HCT116 (cell line): ENCODE results near the gene NANOGP8.

ENCODE experiments used
- CTCF ChIP-seq, 3 experiments: fragments of 200-600 bp in 1 of 3; sonication (generic) in 1 of 3; IDR thresholded peaks in 2 of 3; conservative IDR thresholded peaks in 1 of 3; 2 replicates each; pipeline ENCODE4 v1.5.1; 2012 to 2017; ENCODE audit warnings: low read depth in 2 of 3, low read length in 2 of 3, antibody characterized with exemption in 1 of 3, borderline replicate concordance in 1 of 3, control low read depth in 1 of 3, mild to moderate bottlenecking in 1 of 3, mixed read lengths in 1 of 3, mixed run types in 1 of 3, moderate library complexity in 1 of 3; ENCODE audit not compliant: insufficient read depth in 1 of 3
- EZH2 ChIP-seq: fragments of 200-600 bp; sonication (generic); IDR thresholded peaks from 2 replicates; pipeline ENCODE4 v1.6.1; 2017; ENCODE audit warnings: antibody characterized with exemption, mixed run types
- POLR2A ChIP-seq: IDR thresholded peaks from 2 replicates; pipeline ENCODE4 v1.7.0; 2011; ENCODE audit warnings: borderline replicate concordance; ENCODE audit not compliant: insufficient read depth, insufficient read length; ENCODE audit errors: extremely low read depth
- POLR2AphosphoS5 ChIP-seq: IDR thresholded peaks from 2 replicates; pipeline ENCODE4 v1.6.1; 2011; ENCODE audit warnings: mild to moderate bottlenecking, low read depth, low read length, moderate library complexity
- SP1 ChIP-seq: IDR thresholded peaks from 2 replicates; pipeline ENCODE4 v1.6.1; 2012; ENCODE audit warnings: low read depth
- ZBTB33 ChIP-seq: IDR thresholded peaks from 2 replicates; pipeline ENCODE4 v1.6.1; 2011; ENCODE audit warnings: mild to moderate bottlenecking, low read length, moderate library complexity; ENCODE audit not compliant: insufficient replicate concordance; ENCODE audit errors: extremely low read depth

DNA sequence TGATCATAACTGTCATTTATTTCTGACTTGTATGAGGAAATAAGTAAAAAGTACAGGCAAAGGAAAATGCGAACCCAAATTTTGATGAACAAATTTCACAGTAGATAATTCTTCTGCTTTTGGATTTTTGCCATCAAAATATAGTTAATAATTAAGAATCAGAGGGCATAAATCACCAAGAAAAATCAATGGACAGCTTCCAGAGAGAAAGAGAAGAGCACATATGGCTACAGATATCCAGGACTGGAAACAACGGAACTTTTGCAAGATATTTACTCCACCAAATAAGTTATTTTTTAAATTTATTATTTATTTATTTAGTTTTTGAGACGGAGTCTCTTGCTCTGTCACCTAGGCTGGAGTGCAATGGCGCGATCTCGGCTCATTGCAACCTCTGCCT is 35.1 kb upstream of the NANOGP8 start:
- TF ChIP-seq CTCF (IDR thresholded peaks at IDR 0.05 in 2 of 3, conservative IDR thresholded peaks at IDR 0.05 in 1 of 3; ENCODE audit: borderline replicate concordance in 1 of 3, insufficient read depth in 1 of 3, low read depth in 2 of 3, low read length in 2 of 3) (no peak), ZBTB33 (no peak), POLR2A (no peak), EZH2 (no peak), SP1 (no peak), POLR2AphosphoS5 (no peak)
